NK-92 (cell line): ENCODE measurements around the gene SUGCT.
"Not testable (repeated sequence)": the region's sequence is repeated elsewhere in the genome, so short reads cannot be mapped to it uniquely, and the experiment has no call there.

Source experiments
- DNase-seq: peaks from one replicate; lab custom pipeline; 2025; ENCODE audit not compliant: unreplicated experiment; lab: John Stamatoyannopoulos, UW

Gene SUGCT

GRCh38 chr7:40602351-40602750, 467.5 kb downstream of the SUGCT start:
- DNase-seq, result not testable (repeated sequence)

GRCh38 chr7:40604601-40605438, 470.0 kb downstream of the SUGCT start:
- no peak for DNase-seq

- no peak for DNase-seq
Observed at GRCh38 chr7:40608321-40609075, 473.7 kb downstream of the SUGCT start.

- no peak for DNase-seq
Observed at GRCh38 chr7:40610461-40610860, 475.7 kb downstream of the SUGCT start.

GRCh38 chr7:40611095-40611871, 476.5 kb downstream of the SUGCT start:
- no peak for DNase-seq

GRCh38 chr7:40612298-40612697, 477.5 kb downstream of the SUGCT start:
- no peak for DNase-seq

- DNase-seq, result no peak
Observed at GRCh38 chr7:40619647-40620046, 484.8 kb downstream of the SUGCT start.

- no peak for DNase-seq
Observed at GRCh38 chr7:40621592-40621998, 486.8 kb downstream of the SUGCT start.

- no peak for DNase-seq
Observed at GRCh38 chr7:40622941-40623501, 488.2 kb downstream of the SUGCT start.

- DNase-seq, result no peak
Observed at GRCh38 chr7:40623863-40624262, 489.1 kb downstream of the SUGCT start.

GRCh38 chr7:40627361-40627760, 492.6 kb downstream of the SUGCT start:
- not testable (repeated sequence) for DNase-seq

- no peak for DNase-seq
Observed at GRCh38 chr7:40629891-40630290, 495.1 kb downstream of the SUGCT start.

GRCh38 chr7:40634118-40634517, 499.3 kb downstream of the SUGCT start:
- DNase-seq, result no peak

- DNase-seq, result no peak
Observed at GRCh38 chr7:40638545-40639320, 503.9 kb downstream of the SUGCT start.

GRCh38 chr7:40640566-40640965, 505.8 kb downstream of the SUGCT start:
- DNase-seq, result no peak

- DNase-seq, result no peak
Observed at GRCh38 chr7:40641701-40642100, 506.9 kb downstream of the SUGCT start.

GRCh38 chr7:40643664-40644063, 508.9 kb downstream of the SUGCT start:
- DNase-seq, result no peak

GRCh38 chr7:40644454-40645188, 509.8 kb downstream of the SUGCT start:
- no peak for DNase-seq

GRCh38 chr7:40645197-40645596, 510.4 kb downstream of the SUGCT start:
- DNase-seq, result no peak

GRCh38 chr7:40646717-40647116, 511.9 kb downstream of the SUGCT start:
- no peak for DNase-seq
